GM12874 (cell line): Measurements from ENCODE around the gene LGR6.

ENCODE experiments used
- CTCF ChIP-seq: IDR thresholded peaks from 2 replicates; pipeline ENCODE4 v1.5.1; 2011; ENCODE audit warnings: low read depth, mild to moderate bottlenecking, control low read depth, low read length, moderate library complexity; ENCODE audit not compliant: insufficient read depth

The LGR6 gene

GRCh38 chr1:202225131-202225530 lies 31.5 kb downstream of the LGR6 start:
- TF ChIP-seq CTCF: no peak

GRCh38 chr1:202227053-202227672 lies 33.6 kb downstream of the LGR6 start:
- TF ChIP-seq CTCF: no peak

GRCh38 chr1:202227997-202228401 lies 34.4 kb downstream of the LGR6 start:
- no peak for TF ChIP-seq CTCF

- TF ChIP-seq CTCF: no peak
Measured at GRCh38 chr1:202228484-202229122, 35.0 kb downstream of the LGR6 start.

- TF ChIP-seq CTCF: no peak
Measured at GRCh38 chr1:202229376-202229775, 35.8 kb downstream of the LGR6 start.

- no peak for TF ChIP-seq CTCF
Measured at GRCh38 chr1:202230061-202230938, 36.7 kb downstream of the LGR6 start.

GRCh38 chr1:202230939-202231645 lies 37.5 kb downstream of the LGR6 start:
- no peak for TF ChIP-seq CTCF
